SK-N-SH treated with all-trans-retinoic acid at 6 μM for 48 hours (cell line): ENCODE results near the gene NIPA2.

Experiments
- ATAC-seq: fragments of 200-7000 bp; cut with Tn5 transposase; 3 replicates; pipeline ENCODE4 v1.9.1; 2020; ENCODE audit warnings: mild to moderate bottlenecking, moderate library complexity
- ARNTL ChIP-seq: fragments of 450-650 bp; formaldehyde crosslinking; IDR thresholded peaks from 2 replicates; pipeline ENCODE4 v1.5.0; 2020; ENCODE audit warnings: low read depth, mild to moderate bottlenecking, moderate library complexity, borderline replicate concordance
- BACH2 ChIP-seq: fragments of 250-450 bp; sonication (Bioruptor Pico); IDR thresholded peaks from 2 replicates; pipeline ENCODE4 v1.9.0; 2021; ENCODE audit warnings: mild to moderate bottlenecking, borderline replicate concordance
- CSDC2 ChIP-seq: fragments of 250-450 bp; sonication (Bioruptor Pico); IDR thresholded peaks from 2 replicates; pipeline ENCODE4 v1.5.0; 2020; ENCODE audit warnings: mild to moderate bottlenecking, moderate library complexity
- ESRRG ChIP-seq: fragments of 250-450 bp; sonication (Bioruptor Pico); IDR thresholded peaks from 2 replicates; pipeline ENCODE4 v1.6.1; 2021; ENCODE audit warnings: mild to moderate bottlenecking
- GLIS3 ChIP-seq: fragments of 250-450 bp; sonication (Bioruptor Pico); IDR thresholded peaks from 2 replicates; pipeline ENCODE4 v1.5.0; 2020; ENCODE audit warnings: mild to moderate bottlenecking, moderate library complexity
- ISL1 ChIP-seq: fragments of 250-450 bp; sonication (Bioruptor Pico); IDR thresholded peaks from 2 replicates; pipeline ENCODE4 v2.1.2; 2022; ENCODE audit warnings: mild to moderate bottlenecking, moderate library complexity
- OSR1 ChIP-seq: fragments of 250-450 bp; sonication (Bioruptor Pico); IDR thresholded peaks from 2 replicates; pipeline ENCODE4 v1.8.0; 2022; ENCODE audit warnings: moderate library complexity, mild to moderate bottlenecking, inconsistent platforms
- PPARA ChIP-seq: fragments of 250-450 bp; sonication (Bioruptor Pico); IDR thresholded peaks from 2 replicates; pipeline ENCODE4 v1.5.0; 2020; ENCODE audit warnings: mild to moderate bottlenecking, borderline replicate concordance
- RARB ChIP-seq: fragments of 250-450 bp; sonication (Bioruptor Pico); IDR thresholded peaks from 2 replicates; pipeline ENCODE4 v1.8.0; 2021; ENCODE audit warnings: mild to moderate bottlenecking, moderate library complexity
- SNAI2 ChIP-seq: fragments of 250-450 bp; sonication (Bioruptor Pico); IDR thresholded peaks from 2 replicates; pipeline ENCODE4 v1.5.0; 2020; ENCODE audit warnings: mild to moderate bottlenecking, moderate library complexity
- TCF4 ChIP-seq: fragments of 250-450 bp; sonication (Bioruptor Pico); IDR thresholded peaks from 2 replicates; pipeline ENCODE4 v1.8.0; 2021; ENCODE audit warnings: mild to moderate bottlenecking, moderate library complexity, borderline replicate concordance
- TOX ChIP-seq: fragments of 250-450 bp; sonication (Bioruptor Pico); IDR thresholded peaks from 2 replicates; pipeline ENCODE4 v1.8.0; 2021; ENCODE audit warnings: mild to moderate bottlenecking, moderate library complexity, borderline replicate concordance
- ZC3H10 ChIP-seq: fragments of 250-450 bp; sonication (Bioruptor Pico); IDR thresholded peaks from 2 replicates; pipeline ENCODE4 v1.5.1; 2021; ENCODE audit warnings: mild to moderate bottlenecking, moderate library complexity
- ZFP3 ChIP-seq: fragments of 250-450 bp; sonication (Bioruptor Pico); IDR thresholded peaks from 2 replicates; pipeline ENCODE4 v1.5.0; 2020; ENCODE audit warnings: mild to moderate bottlenecking, moderate library complexity
- ZFP30 ChIP-seq: fragments of 450-650 bp; formaldehyde crosslinking; IDR thresholded peaks from 2 replicates; pipeline ENCODE4 v1.5.0; 2022; ENCODE audit warnings: mild to moderate bottlenecking, moderate library complexity
- ZNF565 ChIP-seq: fragments of 450-650 bp; formaldehyde crosslinking; conservative IDR thresholded peaks from 2 replicates; pipeline ENCODE4 v1.5.0; 2020; ENCODE audit warnings: low read depth, mild to moderate bottlenecking, moderate library complexity
- ZNF8 ChIP-seq: fragments of 450-650 bp; formaldehyde crosslinking; IDR thresholded peaks from 2 replicates; pipeline ENCODE4 v1.5.0; 2020; ENCODE audit warnings: mild to moderate bottlenecking, moderate library complexity
- TF ChIP-seq, protein P1 (sequence below): fragments of 250-450 bp; sonication (Bioruptor Pico); IDR thresholded peaks from 2 replicates; pipeline ENCODE4 v1.5.1; 2020; ENCODE audit warnings: low read depth, mild to moderate bottlenecking, moderate library complexity
- TF ChIP-seq, protein P2 (sequence below): fragments of 250-450 bp; sonication (Bioruptor Pico); IDR thresholded peaks from 2 replicates; pipeline ENCODE4 v1.8.0; 2021; ENCODE audit warnings: low read depth, mild to moderate bottlenecking, moderate library complexity, borderline replicate concordance
- TF ChIP-seq, protein P3 (sequence below): fragments of 250-450 bp; sonication (Bioruptor Pico); IDR thresholded peaks from 2 replicates; pipeline ENCODE4 v1.8.0; 2020; ENCODE audit warnings: mild to moderate bottlenecking, moderate library complexity, borderline replicate concordance
- TF ChIP-seq, protein P4 (sequence below): fragments of 250-450 bp; sonication (Bioruptor Pico); IDR thresholded peaks from 2 replicates; pipeline ENCODE4 v1.5.0; 2020; ENCODE audit warnings: mild to moderate bottlenecking, moderate library complexity
- TF ChIP-seq, protein P5 (sequence below): fragments of 250-450 bp; sonication (Bioruptor Pico); IDR thresholded peaks from 2 replicates; pipeline ENCODE4 v1.5.1; 2021; ENCODE audit warnings: mild to moderate bottlenecking, moderate library complexity

The NIPA2 gene

DNA sequence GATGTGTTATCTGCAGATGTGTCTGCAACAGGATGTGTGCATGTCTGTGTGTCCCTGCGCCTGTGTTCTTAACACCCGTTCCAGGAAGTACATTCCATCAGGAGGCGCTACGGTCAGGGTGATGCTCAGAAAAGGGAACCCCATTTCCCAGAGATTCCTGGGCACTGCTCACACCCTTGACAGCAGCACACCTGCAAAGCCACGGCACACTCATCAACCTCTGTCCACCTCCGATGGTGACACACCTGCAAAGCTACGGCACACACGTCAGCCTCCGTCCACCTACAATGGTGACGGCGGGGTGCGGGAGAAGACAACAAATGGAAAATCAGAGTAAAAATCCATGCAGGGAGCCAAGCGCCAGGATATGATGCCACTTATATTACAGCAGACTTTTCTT lies 55.4 kb downstream of the NIPA2 start:
- TF ChIP-seq ZNF8 (CRISPR knock-in tag) (no peak), ZFP3 (no peak), ZFP30 (CRISPR knock-in tag) (no peak), RARB (CRISPR knock-in tag) (no peak), TOX (CRISPR knock-in tag) (no peak), ISL1 (CRISPR knock-in tag) (no peak), OSR1 (CRISPR knock-in tag) (no peak), ARNTL (CRISPR knock-in tag) (no peak), CSDC2 (no peak), PPARA (CRISPR knock-in tag) (no peak), ESRRG (no peak), BACH2 (CRISPR knock-in tag) (no peak), ZC3H10 (CRISPR knock-in tag) (no peak)
- TF ChIP-seq, protein P1, sequence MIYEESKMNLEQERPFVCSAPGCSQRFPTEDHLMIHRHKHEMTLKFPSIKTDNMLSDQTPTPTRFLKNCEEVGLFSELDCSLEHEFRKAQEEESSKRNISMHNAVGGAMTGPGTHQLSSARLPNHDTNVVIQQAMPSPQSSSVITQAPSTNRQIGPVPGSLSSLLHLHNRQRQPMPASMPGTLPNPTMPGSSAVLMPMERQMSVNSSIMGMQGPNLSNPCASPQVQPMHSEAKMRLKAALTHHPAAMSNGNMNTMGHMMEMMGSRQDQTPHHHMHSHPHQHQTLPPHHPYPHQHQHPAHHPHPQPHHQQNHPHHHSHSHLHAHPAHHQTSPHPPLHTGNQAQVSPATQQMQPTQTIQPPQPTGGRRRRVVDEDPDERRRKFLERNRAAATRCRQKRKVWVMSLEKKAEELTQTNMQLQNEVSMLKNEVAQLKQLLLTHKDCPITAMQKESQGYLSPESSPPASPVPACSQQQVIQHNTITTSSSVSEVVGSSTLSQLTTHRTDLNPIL (CRISPR knock-in tag), result no peak
- TF ChIP-seq, protein P2, sequence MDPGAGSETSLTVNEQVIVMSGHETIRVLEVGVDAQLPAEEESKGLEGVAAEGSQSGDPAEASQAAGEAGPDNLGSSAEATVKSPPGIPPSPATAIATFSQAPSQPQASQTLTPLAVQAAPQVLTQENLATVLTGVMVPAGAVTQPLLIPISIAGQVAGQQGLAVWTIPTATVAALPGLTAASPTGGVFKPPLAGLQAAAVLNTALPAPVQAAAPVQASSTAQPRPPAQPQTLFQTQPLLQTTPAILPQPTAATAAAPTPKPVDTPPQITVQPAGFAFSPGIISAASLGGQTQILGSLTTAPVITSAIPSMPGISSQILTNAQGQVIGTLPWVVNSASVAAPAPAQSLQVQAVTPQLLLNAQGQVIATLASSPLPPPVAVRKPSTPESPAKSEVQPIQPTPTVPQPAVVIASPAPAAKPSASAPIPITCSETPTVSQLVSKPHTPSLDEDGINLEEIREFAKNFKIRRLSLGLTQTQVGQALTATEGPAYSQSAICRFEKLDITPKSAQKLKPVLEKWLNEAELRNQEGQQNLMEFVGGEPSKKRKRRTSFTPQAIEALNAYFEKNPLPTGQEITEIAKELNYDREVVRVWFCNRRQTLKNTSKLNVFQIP, result no peak
- TF ChIP-seq, protein P3, sequence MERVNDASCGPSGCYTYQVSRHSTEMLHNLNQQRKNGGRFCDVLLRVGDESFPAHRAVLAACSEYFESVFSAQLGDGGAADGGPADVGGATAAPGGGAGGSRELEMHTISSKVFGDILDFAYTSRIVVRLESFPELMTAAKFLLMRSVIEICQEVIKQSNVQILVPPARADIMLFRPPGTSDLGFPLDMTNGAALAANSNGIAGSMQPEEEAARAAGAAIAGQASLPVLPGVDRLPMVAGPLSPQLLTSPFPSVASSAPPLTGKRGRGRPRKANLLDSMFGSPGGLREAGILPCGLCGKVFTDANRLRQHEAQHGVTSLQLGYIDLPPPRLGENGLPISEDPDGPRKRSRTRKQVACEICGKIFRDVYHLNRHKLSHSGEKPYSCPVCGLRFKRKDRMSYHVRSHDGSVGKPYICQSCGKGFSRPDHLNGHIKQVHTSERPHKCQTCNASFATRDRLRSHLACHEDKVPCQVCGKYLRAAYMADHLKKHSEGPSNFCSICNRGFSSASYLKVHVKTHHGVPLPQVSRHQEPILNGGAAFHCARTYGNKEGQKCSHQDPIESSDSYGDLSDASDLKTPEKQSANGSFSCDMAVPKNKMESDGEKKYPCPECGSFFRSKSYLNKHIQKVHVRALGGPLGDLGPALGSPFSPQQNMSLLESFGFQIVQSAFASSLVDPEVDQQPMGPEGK (CRISPR knock-in tag), result no peak
- TF ChIP-seq, protein P4, sequence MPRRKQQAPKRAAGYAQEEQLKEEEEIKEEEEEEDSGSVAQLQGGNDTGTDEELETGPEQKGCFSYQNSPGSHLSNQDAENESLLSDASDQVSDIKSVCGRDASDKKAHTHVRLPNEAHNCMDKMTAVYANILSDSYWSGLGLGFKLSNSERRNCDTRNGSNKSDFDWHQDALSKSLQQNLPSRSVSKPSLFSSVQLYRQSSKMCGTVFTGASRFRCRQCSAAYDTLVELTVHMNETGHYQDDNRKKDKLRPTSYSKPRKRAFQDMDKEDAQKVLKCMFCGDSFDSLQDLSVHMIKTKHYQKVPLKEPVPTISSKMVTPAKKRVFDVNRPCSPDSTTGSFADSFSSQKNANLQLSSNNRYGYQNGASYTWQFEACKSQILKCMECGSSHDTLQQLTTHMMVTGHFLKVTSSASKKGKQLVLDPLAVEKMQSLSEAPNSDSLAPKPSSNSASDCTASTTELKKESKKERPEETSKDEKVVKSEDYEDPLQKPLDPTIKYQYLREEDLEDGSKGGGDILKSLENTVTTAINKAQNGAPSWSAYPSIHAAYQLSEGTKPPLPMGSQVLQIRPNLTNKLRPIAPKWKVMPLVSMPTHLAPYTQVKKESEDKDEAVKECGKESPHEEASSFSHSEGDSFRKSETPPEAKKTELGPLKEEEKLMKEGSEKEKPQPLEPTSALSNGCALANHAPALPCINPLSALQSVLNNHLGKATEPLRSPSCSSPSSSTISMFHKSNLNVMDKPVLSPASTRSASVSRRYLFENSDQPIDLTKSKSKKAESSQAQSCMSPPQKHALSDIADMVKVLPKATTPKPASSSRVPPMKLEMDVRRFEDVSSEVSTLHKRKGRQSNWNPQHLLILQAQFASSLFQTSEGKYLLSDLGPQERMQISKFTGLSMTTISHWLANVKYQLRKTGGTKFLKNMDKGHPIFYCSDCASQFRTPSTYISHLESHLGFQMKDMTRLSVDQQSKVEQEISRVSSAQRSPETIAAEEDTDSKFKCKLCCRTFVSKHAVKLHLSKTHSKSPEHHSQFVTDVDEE (CRISPR knock-in tag), result no peak
- TF ChIP-seq, protein P5, sequence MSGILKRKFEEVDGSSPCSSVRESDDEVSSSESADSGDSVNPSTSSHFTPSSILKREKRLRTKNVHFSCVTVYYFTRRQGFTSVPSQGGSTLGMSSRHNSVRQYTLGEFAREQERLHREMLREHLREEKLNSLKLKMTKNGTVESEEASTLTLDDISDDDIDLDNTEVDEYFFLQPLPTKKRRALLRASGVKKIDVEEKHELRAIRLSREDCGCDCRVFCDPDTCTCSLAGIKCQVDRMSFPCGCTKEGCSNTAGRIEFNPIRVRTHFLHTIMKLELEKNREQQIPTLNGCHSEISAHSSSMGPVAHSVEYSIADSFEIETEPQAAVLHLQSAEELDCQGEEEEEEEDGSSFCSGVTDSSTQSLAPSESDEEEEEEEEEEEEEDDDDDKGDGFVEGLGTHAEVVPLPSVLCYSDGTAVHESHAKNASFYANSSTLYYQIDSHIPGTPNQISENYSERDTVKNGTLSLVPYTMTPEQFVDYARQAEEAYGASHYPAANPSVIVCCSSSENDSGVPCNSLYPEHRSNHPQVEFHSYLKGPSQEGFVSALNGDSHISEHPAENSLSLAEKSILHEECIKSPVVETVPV, result no peak
- no peak for ATAC-seq

DNA sequence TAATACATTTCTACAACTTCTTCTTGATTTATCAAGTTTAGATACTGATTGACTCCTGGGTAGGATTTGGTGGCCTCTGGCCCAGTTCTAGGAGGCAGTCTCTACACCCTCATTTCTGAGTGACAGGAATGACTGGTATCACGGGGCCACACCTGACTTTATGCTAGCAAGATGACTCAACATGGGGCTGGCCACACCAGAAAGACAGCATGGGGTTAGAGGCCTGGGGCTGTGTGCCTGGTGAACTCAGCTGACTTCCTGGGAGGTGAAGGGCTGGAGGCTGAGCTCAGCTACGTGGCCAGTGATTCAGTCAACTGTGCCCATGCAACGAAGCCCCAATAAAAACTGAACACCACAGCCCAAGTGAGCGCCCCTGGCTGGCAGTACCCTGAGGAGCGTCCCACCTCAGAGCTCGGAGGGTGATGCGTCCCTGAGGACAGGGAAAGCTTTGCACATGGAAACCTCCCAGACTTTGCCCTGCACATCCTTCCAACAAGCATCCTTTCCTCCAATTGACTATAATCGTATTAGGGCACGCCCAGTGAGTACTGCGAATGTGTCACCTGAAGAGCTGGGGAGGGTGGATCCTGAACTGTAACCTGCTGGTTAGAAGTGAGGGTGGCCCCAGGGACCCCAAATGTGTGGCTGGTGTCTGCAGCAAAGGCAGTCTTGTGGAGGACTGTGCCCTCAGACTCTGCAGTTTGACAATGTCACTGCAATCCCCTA lies 57.2 kb downstream of the NIPA2 start:
- TF ChIP-seq, protein P1 (CRISPR knock-in tag), result no peak
- TF ChIP-seq ZFP30 (CRISPR knock-in tag) (no peak), ZNF565 (no peak), ISL1 (CRISPR knock-in tag) (no peak), PPARA (CRISPR knock-in tag) (no peak), GLIS3 (CRISPR knock-in tag) (no peak), TOX (CRISPR knock-in tag) (no peak), TCF4 (CRISPR knock-in tag) (no peak), ESRRG (no peak), OSR1 (CRISPR knock-in tag) (no peak), ARNTL (CRISPR knock-in tag) (no peak), SNAI2 (no peak), BACH2 (CRISPR knock-in tag) (no peak), ZC3H10 (CRISPR knock-in tag) (no peak)
- TF ChIP-seq, protein P2, result no peak
- TF ChIP-seq, protein P3 (CRISPR knock-in tag), result no peak
- no peak; the same call in 2 of the 3 replicates for ATAC-seq
